Measurements from ENCODE around the gene NTRK3.
"Not testable (repeated sequence)": the region's sequence is repeated elsewhere in the genome, so short reads cannot be mapped to it uniquely, and the experiment has no call there.

The NTRK3 gene

GRCh38 chr15:88071141-88071540 is 185.4 kb downstream of the NTRK3 start:
- no peak for DNase-seq

GRCh38 chr15:88069561-88069960 is 187.0 kb downstream of the NTRK3 start:
- no peak for DNase-seq

GRCh38 chr15:88067331-88067685 is 189.2 kb downstream of the NTRK3 start:
- DNase-seq: no peak

GRCh38 chr15:88066636-88067330 is 189.8 kb downstream of the NTRK3 start:
- no peak for DNase-seq

- DNase-seq: no peak
Observed at GRCh38 chr15:88061452-88061851, 195.1 kb downstream of the NTRK3 start.

GRCh38 chr15:88060383-88060782 is 196.2 kb downstream of the NTRK3 start:
- no peak for DNase-seq

GRCh38 chr15:88057836-88058235 is 198.7 kb downstream of the NTRK3 start:
- no peak for DNase-seq

- no peak for DNase-seq
Observed at GRCh38 chr15:88049506-88049905, 207.0 kb downstream of the NTRK3 start.

GRCh38 chr15:88048755-88049154 is 207.8 kb downstream of the NTRK3 start:
- DNase-seq: no peak

- DNase-seq: no peak
Observed at GRCh38 chr15:88048237-88048636, 208.3 kb downstream of the NTRK3 start.

GRCh38 chr15:88046576-88047129 is 209.9 kb downstream of the NTRK3 start:
- DNase-seq: no peak

- no peak for DNase-seq
Observed at GRCh38 chr15:88043396-88043795, 213.1 kb downstream of the NTRK3 start.

GRCh38 chr15:88042047-88042446 is 214.5 kb downstream of the NTRK3 start:
- DNase-seq: no peak

- DNase-seq: no peak
Observed at GRCh38 chr15:88040516-88040915, 216.0 kb downstream of the NTRK3 start.

GRCh38 chr15:88038261-88038660 is 218.3 kb downstream of the NTRK3 start:
- DNase-seq: no peak

GRCh38 chr15:88036154-88036839 is 220.2 kb downstream of the NTRK3 start:
- DNase-seq: no peak

- DNase-seq: no peak
Observed at GRCh38 chr15:88035381-88035780, 221.2 kb downstream of the NTRK3 start.

- not testable (repeated sequence) for DNase-seq
Observed at GRCh38 chr15:88033421-88033820, 223.1 kb downstream of the NTRK3 start.

GRCh38 chr15:88032787-88033186 is 223.8 kb downstream of the NTRK3 start:
- no peak for DNase-seq

- DNase-seq: no peak
Observed at GRCh38 chr15:88031461-88031860, 225.1 kb downstream of the NTRK3 start.

- DNase-seq: no peak
Observed at GRCh38 chr15:88029696-88030095, 226.8 kb downstream of the NTRK3 start.

- DNase-seq: no peak
Observed at GRCh38 chr15:88028024-88028423, 228.5 kb downstream of the NTRK3 start.

- DNase-seq: no peak
Observed at GRCh38 chr15:88023914-88024313, 232.6 kb downstream of the NTRK3 start.

GRCh38 chr15:88022716-88023115 is 233.8 kb downstream of the NTRK3 start:
- no peak for DNase-seq

- no peak for DNase-seq
Observed at GRCh38 chr15:88021601-88022000, 234.9 kb downstream of the NTRK3 start.

All from activated CD4-positive, alpha-beta T cell treated with anti-CD3 and anti-CD28 coated beads, Interleukin-2, amount 50 U/mL, for 16 hours (primary cell).